T47D (cell line): ENCODE measurements around the gene SPECC1.

Experiments
- DNase-seq, 2 experiments: peaks; one replicate each; pipeline versions ENCODE4 v3.0.0 to v3.0.0-alpha.2; 2011 to 2012; ENCODE audit warnings: low read depth in 1 of 2, low spot score in 1 of 2
- JUND ChIP-seq: IDR thresholded peaks from 2 replicates; pipeline ENCODE4 v1.6.1; 2012; ENCODE audit warnings: low read depth
- in situ Hi-C: cut with HindIII; loops from 2 replicates; pipeline ENCODE4 v1.10.0; 2016; ENCODE audit warnings: low sequenced_read_pairs, low pct_unique_long_range_greater_than_20kb

SPECC1 gene

GRCh38 chr17:20293501-20293900 lies 284.3 kb downstream of the SPECC1 start:
- TF ChIP-seq JUND = no peak
- in situ Hi-C loops = no loop called here
- DNase-seq = no peak

GRCh38 chr17:20294120-20294519 lies 285.0 kb downstream of the SPECC1 start:
- in situ Hi-C loops = no loop called here
- DNase-seq = no peak
- TF ChIP-seq JUND = no peak

GRCh38 chr17:20299013-20299412 lies 289.9 kb downstream of the SPECC1 start:
- in situ Hi-C loops = no loop called here
- no peak for TF ChIP-seq JUND
- DNase-seq = no peak

- in situ Hi-C loops = no loop called here
- TF ChIP-seq JUND = no peak
Measured at GRCh38 chr17:20300436-20300934, 291.3 kb downstream of the SPECC1 start.

GRCh38 chr17:20302246-20302917 lies 293.2 kb downstream of the SPECC1 start:
- TF ChIP-seq JUND = no peak
- no peak for DNase-seq
- in situ Hi-C loops = no loop called here

More at GRCh38 chr17:20300436-20300934, 291.3 kb downstream of the SPECC1 start:
- no peak for DNase-seq

- in situ Hi-C loops = no loop called here
- DNase-seq = no peak
- TF ChIP-seq JUND = no peak
Measured at GRCh38 chr17:20304961-20305360, 295.8 kb downstream of the SPECC1 start.

- in situ Hi-C loops = no loop called here
- no peak for DNase-seq
- TF ChIP-seq JUND = no peak
Measured at GRCh38 chr17:20306924-20307323, 297.8 kb downstream of the SPECC1 start.

GRCh38 chr17:20307326-20307910 lies 298.3 kb downstream of the SPECC1 start:
- in situ Hi-C loops = no loop called here
- DNase-seq = no peak

GRCh38 chr17:20310481-20310880 lies 301.3 kb downstream of the SPECC1 start:
- no peak for TF ChIP-seq JUND
- DNase-seq = no peak
- in situ Hi-C loops = no loop called here

More at GRCh38 chr17:20307326-20307910, 298.3 kb downstream of the SPECC1 start:
- TF ChIP-seq JUND = no peak

GRCh38 chr17:20313306-20313705 lies 304.1 kb downstream of the SPECC1 start:
- in situ Hi-C loops = no loop called here
- DNase-seq = no peak
- TF ChIP-seq JUND = no peak

GRCh38 chr17:20313891-20314290 lies 304.7 kb downstream of the SPECC1 start:
- no peak for TF ChIP-seq JUND
- in situ Hi-C loops = no loop called here
- DNase-seq = no peak

GRCh38 chr17:20314834-20315233 lies 305.7 kb downstream of the SPECC1 start:
- DNase-seq = no peak
- in situ Hi-C loops = no loop called here
- no peak for TF ChIP-seq JUND

- no peak for TF ChIP-seq JUND
- DNase-seq = no peak
- in situ Hi-C loops = no loop called here
Measured at GRCh38 chr17:20315311-20315710, 306.2 kb downstream of the SPECC1 start.
